HepG2 (cell line): ENCODE results near the gene ARPC1A. TPM values are rescaled to one million over a fixed set of nuclear protein-coding genes. Genes with fewer than 3 reads are reported as not detected.
A peak's percentile ranks its signal among the peaks of the same experiment; 100 is the strongest.

Experiments used
- FOXK1 ChIP-seq: sonication (generic); formaldehyde crosslinking; IDR thresholded peaks from 2 replicates; pipeline ENCODE4 v1.4.0; 2020; ENCODE audit warnings: low read depth, missing genetic modification reagents, borderline replicate concordance
- GTF2F1 ChIP-seq: fragments of 150-350 bp; IDR thresholded peaks from 2 replicates; pipeline ENCODE4 v1.6.1; 2014; ENCODE audit warnings: low read length
- HMG20A ChIP-seq: IDR thresholded peaks from 2 replicates; pipeline ENCODE4 v1.6.1; 2016; ENCODE audit warnings: borderline replicate concordance
- HMGXB4 ChIP-seq, 2 experiments: sonication (generic) in 1 of 2; formaldehyde crosslinking in 1 of 2; IDR thresholded peaks; 2 replicates each; pipeline versions ENCODE4 v1.4.0 to v1.6.1; 2018 to 2020; ENCODE audit warnings: missing genetic modification reagents in 2 of 2, borderline replicate concordance in 1 of 2, low read depth in 1 of 2, mild to moderate bottlenecking in 1 of 2, missing biosample characterization in 1 of 2
- MTF2 ChIP-seq: sonication (generic); formaldehyde crosslinking; IDR thresholded peaks from 2 replicates; pipeline ENCODE4 v1.5.0; 2020; ENCODE audit warnings: missing genetic modification reagents, borderline replicate concordance
- NCOA1 ChIP-seq: sonication (generic); formaldehyde crosslinking; IDR thresholded peaks from 2 replicates; pipeline ENCODE4 v1.9.0; 2021; ENCODE audit warnings: missing genetic modification reagents
- NR2F6 ChIP-seq, 2 experiments: IDR thresholded peaks; 2 replicates each; pipeline ENCODE4 v1.6.1; 2016; ENCODE audit warnings: antibody characterized with exemption in 1 of 2, mild to moderate bottlenecking in 1 of 2
- SATB2 ChIP-seq: sonication (generic); formaldehyde crosslinking; IDR thresholded peaks from 2 replicates; pipeline ENCODE4 v1.5.0; 2020; ENCODE audit warnings: missing genetic modification reagents
- SP1 ChIP-seq, 2 experiments: fragments of 450-650 bp in 1 of 2; sonication (generic) in 1 of 2; formaldehyde crosslinking in 1 of 2; IDR thresholded peaks; 2 replicates each; pipeline versions ENCODE4 v1.4.0 to v1.6.1; 2016 to 2020; ENCODE audit warnings: missing genetic modification reagents in 1 of 2
- STAG1 ChIP-seq: sonication (generic); formaldehyde crosslinking; IDR thresholded peaks from 2 replicates; pipeline ENCODE4 v1.4.0; 2020; ENCODE audit warnings: missing genetic modification reagents
- TARDBP ChIP-seq: sonication (generic); formaldehyde crosslinking; IDR thresholded peaks from 2 replicates; pipeline ENCODE4 v1.8.0; 2022; ENCODE audit warnings: mild to moderate bottlenecking, missing genetic modification reagents
- ZBTB38 ChIP-seq: sonication (generic); formaldehyde crosslinking; IDR thresholded peaks from 2 replicates; pipeline ENCODE4 v1.5.1; 2020; ENCODE audit warnings: mild to moderate bottlenecking, missing genetic modification reagents
- ZNF350 ChIP-seq: sonication (generic); formaldehyde crosslinking; IDR thresholded peaks from 2 replicates; pipeline ENCODE4 v1.4.0; 2020; ENCODE audit warnings: mild to moderate bottlenecking, low read depth, missing genetic modification reagents, borderline replicate concordance
- ZNF446 ChIP-seq: sonication (generic); formaldehyde crosslinking; IDR thresholded peaks from 2 replicates; pipeline ENCODE4 v1.5.0; 2020; ENCODE audit warnings: mild to moderate bottlenecking, missing genetic modification reagents
- ZNF512B ChIP-seq: sonication (generic); formaldehyde crosslinking; IDR thresholded peaks from 2 replicates; pipeline ENCODE4 v1.5.1; 2020; ENCODE audit warnings: missing genetic modification reagents, mild to moderate bottlenecking, borderline replicate concordance
- ZNF598 ChIP-seq: sonication (generic); formaldehyde crosslinking; IDR thresholded peaks from 2 replicates; pipeline ENCODE4 v1.5.1; 2020; ENCODE audit warnings: mild to moderate bottlenecking, missing genetic modification reagents, borderline replicate concordance
- ZNF652 ChIP-seq: IDR thresholded peaks from 2 replicates; pipeline ENCODE4 v1.6.1; 2016; ENCODE audit warnings: low read depth, borderline replicate concordance
- ZSCAN22 ChIP-seq: sonication (generic); formaldehyde crosslinking; IDR thresholded peaks from 2 replicates; pipeline ENCODE4 v1.4.0; 2020; ENCODE audit warnings: mild to moderate bottlenecking, missing genetic modification reagents
- ZSCAN29 ChIP-seq: sonication (generic); formaldehyde crosslinking; conservative IDR thresholded peaks from 2 replicates; pipeline ENCODE4 v1.4.0; 2020; ENCODE audit warnings: mild to moderate bottlenecking, missing genetic modification reagents
- polyA plus RNA-seq, 8 experiments: library from polyadenylated mRNA; depleted of rRNA in 3 of 8; stranded (reverse) in 7 of 8; unstranded in 1 of 8; fragments of >200 nt; fragmentation: Illumina TruSeq in 4 of 8; extraction: Trizol in 4 of 8; gene quantifications; 2 replicates each; pipeline versions ENCODE4 v1.2.1 to v1.2.3, GENCODE V29; 2011 to 2016; ENCODE audit warnings: low read depth in 4 of 8, missing spikeins in 1 of 8, mixed read lengths in 1 of 8; ENCODE audit not compliant: insufficient read depth in 1 of 8
- total RNA-seq, 5 experiments: library from RNA; depleted of rRNA; stranded (reverse); fragments of >200 nt; fragmentation: Illumina TruSeq; extraction: Trizol; gene quantifications; 2 replicates each; pipeline ENCODE4 v1.2.3, GENCODE V29; 2016; ENCODE audit warnings: low read depth in 1 of 5
- TF ChIP-seq, protein P1 (sequence below): sonication (generic); formaldehyde crosslinking; IDR thresholded peaks from 2 replicates; pipeline ENCODE4 v1.8.1; 2022; ENCODE audit warnings: mild to moderate bottlenecking, missing genetic modification reagents
- TF ChIP-seq, protein P2 (sequence below): sonication (generic); formaldehyde crosslinking; IDR thresholded peaks from 2 replicates; pipeline ENCODE4 v1.5.0; 2020; ENCODE audit warnings: missing genetic modification reagents, mild to moderate bottlenecking, borderline replicate concordance
- TF ChIP-seq, protein P3 (sequence below): sonication (generic); formaldehyde crosslinking; IDR thresholded peaks from 2 replicates; pipeline ENCODE4 v1.5.1; 2020; ENCODE audit warnings: missing genetic modification reagents, mild to moderate bottlenecking, borderline replicate concordance

ARPC1A gene
- total and polyA plus RNA-seq, 2 of the 13 experiments (the other 11 are each of a cell fraction or from before 2014, with no cell fraction given): 44.3 to 88.5 TPM

- TF ChIP-seq, protein P1, sequence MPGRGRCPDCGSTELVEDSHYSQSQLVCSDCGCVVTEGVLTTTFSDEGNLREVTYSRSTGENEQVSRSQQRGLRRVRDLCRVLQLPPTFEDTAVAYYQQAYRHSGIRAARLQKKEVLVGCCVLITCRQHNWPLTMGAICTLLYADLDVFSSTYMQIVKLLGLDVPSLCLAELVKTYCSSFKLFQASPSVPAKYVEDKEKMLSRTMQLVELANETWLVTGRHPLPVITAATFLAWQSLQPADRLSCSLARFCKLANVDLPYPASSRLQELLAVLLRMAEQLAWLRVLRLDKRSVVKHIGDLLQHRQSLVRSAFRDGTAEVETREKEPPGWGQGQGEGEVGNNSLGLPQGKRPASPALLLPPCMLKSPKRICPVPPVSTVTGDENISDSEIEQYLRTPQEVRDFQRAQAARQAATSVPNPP (CRISPR knock-in tag): no peak
- TF ChIP-seq TARDBP: no peak
- TF ChIP-seq ZNF446 (CRISPR knock-in tag): no peak
- no peak for TF ChIP-seq HMG20A (CRISPR knock-in tag)
- TF ChIP-seq, protein P2, sequence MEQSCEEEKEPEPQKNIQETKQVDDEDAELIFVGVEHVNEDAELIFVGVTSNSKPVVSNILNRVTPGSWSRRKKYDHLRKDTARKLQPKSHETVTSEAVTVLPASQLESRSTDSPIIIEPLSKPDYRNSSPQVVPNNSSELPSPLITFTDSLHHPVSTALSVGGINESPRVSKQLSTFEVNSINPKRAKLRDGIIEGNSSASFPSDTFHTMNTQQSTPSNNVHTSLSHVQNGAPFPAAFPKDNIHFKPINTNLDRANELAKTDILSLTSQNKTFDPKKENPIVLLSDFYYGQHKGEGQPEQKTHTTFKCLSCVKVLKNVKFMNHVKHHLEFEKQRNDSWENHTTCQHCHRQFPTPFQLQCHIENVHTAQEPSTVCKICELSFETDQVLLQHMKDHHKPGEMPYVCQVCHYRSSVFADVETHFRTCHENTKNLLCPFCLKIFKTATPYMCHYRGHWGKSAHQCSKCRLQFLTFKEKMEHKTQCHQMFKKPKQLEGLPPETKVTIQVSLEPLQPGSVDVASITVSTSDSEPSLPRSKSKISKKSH (CRISPR knock-in tag): peak; percentile 80; the same call in 1 of the 2 replicates
- TF ChIP-seq HMGXB4 (CRISPR knock-in tag; IDR thresholded peaks at IDR 0.05; ENCODE audit: borderline replicate concordance in 1 of 2, low read depth in 1 of 2): 0 out of 4 replicates have a peak, but pooled peaks of 1 of the 2 experiments have one; percentile 40
- TF ChIP-seq SATB2 (CRISPR knock-in tag): no peak
- no peak for TF ChIP-seq SP1 (IDR thresholded peaks at IDR 0.05)
- TF ChIP-seq SP1 (CRISPR knock-in tag; IDR thresholded peaks at IDR 0.05): no peak
- no peak for TF ChIP-seq STAG1 (CRISPR knock-in tag)
- TF ChIP-seq, protein P3, sequence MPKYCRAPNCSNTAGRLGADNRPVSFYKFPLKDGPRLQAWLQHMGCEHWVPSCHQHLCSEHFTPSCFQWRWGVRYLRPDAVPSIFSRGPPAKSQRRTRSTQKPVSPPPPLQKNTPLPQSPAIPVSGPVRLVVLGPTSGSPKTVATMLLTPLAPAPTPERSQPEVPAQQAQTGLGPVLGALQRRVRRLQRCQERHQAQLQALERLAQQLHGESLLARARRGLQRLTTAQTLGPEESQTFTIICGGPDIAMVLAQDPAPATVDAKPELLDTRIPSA (CRISPR knock-in tag): no peak
- no peak for TF ChIP-seq ZNF652
- TF ChIP-seq ZNF350: no peak
- peak; percentile 21; the same call in 1 of the 2 replicates for TF ChIP-seq FOXK1
- no peak for TF ChIP-seq ZSCAN29 (CRISPR knock-in tag)
- TF ChIP-seq ZNF598: peak; percentile 13; the same call in 1 of the 2 replicates
- no peak for TF ChIP-seq ZNF512B (CRISPR knock-in tag)
- no peak for TF ChIP-seq MTF2 (CRISPR knock-in tag)
- TF ChIP-seq NR2F6 (IDR thresholded peaks at IDR 0.05): no peak
- no peak for TF ChIP-seq NR2F6 (CRISPR knock-in tag; IDR thresholded peaks at IDR 0.05)
- no peak for TF ChIP-seq ZSCAN22 (CRISPR knock-in tag)
- TF ChIP-seq GTF2F1: no peak
- no peak for TF ChIP-seq NCOA1
- peak; percentile 7; the same call in 1 of the 2 replicates for TF ChIP-seq ZBTB38 (CRISPR knock-in tag)
Observed at GRCh38 chr7:99407872-99408378, 82.2 kb downstream of the ARPC1A start (continued).
